ENCODE results near the gene CAP1.

GRCh38 chr1:40047276-40047675 lies 6.7 kb downstream of the CAP1 start:
- TF ChIP-seq POLR2A (IDR thresholded peaks at IDR 0.05) (no peak), CTCF (IDR thresholded peaks at IDR 0.05 in 8 of 11, conservative IDR thresholded peaks at IDR 0.05 in 3 of 11) (no peak)
